Ovary (tissue), 9 donors: ENCODE results near the gene RASSF8. TPM values are rescaled to one million over a fixed set of nuclear protein-coding genes. Genes with fewer than 3 reads are reported as not detected.

ENCODE experiments used
- DNase-seq, 5 donors: peaks; one replicate each; pipeline ENCODE4 v3.0.0-alpha.2; 2019 to 2020
- H3K27ac ChIP-seq, 2 donors: fragments of 200-600 bp; one replicate each; pipeline versions ENCODE4 v1.5.1 to v1.8.0; 2019 to 2022
- H3K27me3 ChIP-seq: fragments of 200-600 bp; one replicate; pipeline ENCODE4 v1.8.0; 2022
- H3K36me3 ChIP-seq: fragments of 200-600 bp; sonication (generic); one replicate; pipeline ENCODE4 v1.5.1; 2019
- H3K4me1 ChIP-seq: one replicate; pipeline ENCODE4 v1.8.1; 2013; ENCODE audit warnings: mild to moderate bottlenecking, moderate library complexity; ENCODE audit not compliant: insufficient read depth
- H3K4me3 ChIP-seq: fragments of 200-600 bp; sonication (generic); one replicate; pipeline ENCODE4 v1.5.1; 2017
- H3K9me3 ChIP-seq, 2 donors: fragments of 200-600 bp in 1 of 2; sonication (generic) in 1 of 2; one replicate each; pipeline versions ENCODE4 v1.5.1 to v1.8.1; 2013 to 2019; ENCODE audit warnings: mild to moderate bottlenecking in 1 of 2, moderate library complexity in 1 of 2
- EP300 ChIP-seq: sonication (generic); formaldehyde crosslinking; IDR thresholded peaks from one replicate; pipeline ENCODE4 v1.6.1; 2017; ENCODE audit warnings: antibody characterized with exemption
- POLR2A ChIP-seq: fragments of 450-650 bp; IDR thresholded peaks from one replicate; pipeline ENCODE4 v1.6.1; 2017; ENCODE audit warnings: antibody characterized with exemption, mild to moderate bottlenecking, moderate library complexity
- WGBS, 3 donors: extraction: QIAGEN DNeasy Blood & Tissue Kit in 1 of 3; methylation state at CpG; one replicate each; pipeline versions ENCODE4 v1.1.5 to v1.1.7; 2013 to 2017; 5-methylcytosine and 5-hydroxymethylcytosine counted together
- intact Hi-C, 4 donors: fragments of 100-400 bp; cut with DNase I; formaldehyde crosslinking; loops; one replicate each; pipeline versions ENCODE4 v1.11.0 to v1.15.1; 2022 to 2023
- polyA plus RNA-seq, 2 donors: library from polyadenylated mRNA; stranded (reverse); fragments of 200-250 nt in 1 of 2; fragments of 350-450 nt in 1 of 2; fragmentation: Illumina TruSeq in 1 of 2; extraction: RNeasy Lipid Tissue Mini Kit (QIAGEN cat#74804) in 1 of 2; gene quantifications; one replicate each; pipeline ENCODE4 v1.2.3, GENCODE V29; 2013 to 2014
- total RNA-seq, 7 donors: library from RNA; depleted of rRNA in 2 of 7; stranded (reverse); fragments of >200 nt in 2 of 7; fragmentation: NEBNext Ultra II Directional in 3 of 7; extraction: Animal tissue kit (Norgen Biotek cat#: 25700) in 3 of 7; gene quantifications; one replicate each; pipeline versions ENCODE4 v1.1.0 to v1.2.4, GENCODE V29; 2016 to 2023
- TF ChIP-seq, protein P1 (sequence below), 3 donors: fragments of 450-650 bp in 2 of 3; fragments of 200-600 bp in 1 of 3; IDR thresholded peaks; one replicate each; pipeline versions ENCODE4 v1.5.1 to v1.8.0; 2016 to 2022; ENCODE audit warnings: antibody characterized with exemption in 3 of 3, mild to moderate bottlenecking in 1 of 3
- donor health status: DM: no; HTN: no; CAD: no; lungs with moderate emphysema.
- donor health status: DM: no; HTN: no; CAD: no.
- donor health status: Bipolar disorder and iron deficiency.
- donor health status: DM: yes; HTN: yes; CAD: no.
- donor health status: DM: no; HTN: no; CAD: no.
- donor health status: DM: yes; HTN: yes; CAD: no.

The RASSF8 gene
- total and polyA plus RNA-seq, 9 donors = 16.5 to 134 (median 82.5) TPM

GRCh38 chr12:26113853-26114719 is 155.6 kb downstream of the RASSF8 start:
- Histone ChIP-seq H3K4me1 (no peaks in the 10 kb centered on the region), H3K9me3 (no peaks in the 10 kb centered on the region), H3K4me3 (peak overlapping the region; percentile 52), H3K27ac (peak overlapping the region; percentile 89 to 96), H3K36me3 (no peaks in the 10 kb centered on the region), H3K27me3 (no peaks in the 10 kb centered on the region)
- intact Hi-C loops = loop anchor here in 1 of 4 donors (10.0 kb wide), 1 partner anchor 541 kb away; no protein-coding TSS in a partner anchor
- peak; percentile 97 to 98 (median 98) for DNase-seq
- TF ChIP-seq POLR2A = peak; percentile 89
- TF ChIP-seq EP300 = peak; percentile 85
- TF ChIP-seq, protein P1, sequence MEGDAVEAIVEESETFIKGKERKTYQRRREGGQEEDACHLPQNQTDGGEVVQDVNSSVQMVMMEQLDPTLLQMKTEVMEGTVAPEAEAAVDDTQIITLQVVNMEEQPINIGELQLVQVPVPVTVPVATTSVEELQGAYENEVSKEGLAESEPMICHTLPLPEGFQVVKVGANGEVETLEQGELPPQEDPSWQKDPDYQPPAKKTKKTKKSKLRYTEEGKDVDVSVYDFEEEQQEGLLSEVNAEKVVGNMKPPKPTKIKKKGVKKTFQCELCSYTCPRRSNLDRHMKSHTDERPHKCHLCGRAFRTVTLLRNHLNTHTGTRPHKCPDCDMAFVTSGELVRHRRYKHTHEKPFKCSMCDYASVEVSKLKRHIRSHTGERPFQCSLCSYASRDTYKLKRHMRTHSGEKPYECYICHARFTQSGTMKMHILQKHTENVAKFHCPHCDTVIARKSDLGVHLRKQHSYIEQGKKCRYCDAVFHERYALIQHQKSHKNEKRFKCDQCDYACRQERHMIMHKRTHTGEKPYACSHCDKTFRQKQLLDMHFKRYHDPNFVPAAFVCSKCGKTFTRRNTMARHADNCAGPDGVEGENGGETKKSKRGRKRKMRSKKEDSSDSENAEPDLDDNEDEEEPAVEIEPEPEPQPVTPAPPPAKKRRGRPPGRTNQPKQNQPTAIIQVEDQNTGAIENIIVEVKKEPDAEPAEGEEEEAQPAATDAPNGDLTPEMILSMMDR (IDR thresholded peaks at IDR 0.05) = peak in 1 of 3 donors; percentile 69
- 0 to 1% (median 1%) methylated on average over 61 to 72 of the region's 72 CpGs for WGBS, 3 donors

DNA sequence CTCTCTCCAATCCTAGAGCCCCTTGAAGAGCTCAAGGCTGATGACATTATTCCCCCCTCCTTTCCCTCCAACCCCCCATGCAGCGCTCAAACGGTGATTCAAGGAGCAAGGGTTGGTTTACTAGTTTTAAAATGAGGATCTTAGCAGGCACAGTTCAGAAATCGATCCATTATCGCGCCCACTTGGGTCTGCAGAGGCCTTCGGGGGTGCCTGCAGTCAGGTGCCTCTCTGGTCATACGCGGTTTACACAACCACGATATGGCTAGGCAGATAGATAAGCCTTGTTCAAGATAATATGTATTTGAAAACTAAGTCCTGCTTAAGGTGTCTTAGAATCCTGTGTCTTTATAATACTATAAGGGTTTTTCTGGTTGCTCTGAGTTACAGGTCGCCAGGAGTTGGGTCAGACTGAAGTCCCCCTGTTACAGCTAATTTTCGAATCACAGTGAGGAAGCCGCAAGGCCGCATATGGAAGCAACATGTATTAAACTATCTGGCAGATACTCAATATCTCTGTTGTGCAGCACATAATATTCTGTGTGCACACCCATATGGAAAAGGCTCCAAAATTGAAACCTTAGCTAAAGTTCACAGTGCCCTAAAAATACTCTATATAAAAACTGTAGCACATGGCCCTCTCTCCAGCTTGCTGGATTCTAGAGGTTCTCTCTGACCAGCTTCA is 156.4 kb downstream of the RASSF8 start:
- WGBS, 3 donors = 14 to 18% (median 16%) methylated on average over 13 of the region's 13 CpGs
- TF ChIP-seq POLR2A = peak; percentile 5
- TF ChIP-seq, protein P1 (IDR thresholded peaks at IDR 0.05) = no peak
- Histone ChIP-seq H3K27me3 (no peaks in the 10 kb centered on the region), H3K27ac (peak overlapping the region; percentile 89 to 96), H3K9me3 (no peaks in the 10 kb centered on the region), H3K36me3 (no peaks in the 10 kb centered on the region), H3K4me1 (no peaks in the 10 kb centered on the region), H3K4me3 (peak overlapping the region; percentile 52)
- intact Hi-C loops = loop anchor here in 1 of 4 donors (10.0 kb wide), 1 partner anchor 540 kb away; no protein-coding TSS in a partner anchor
- DNase-seq = no peak

DNA sequence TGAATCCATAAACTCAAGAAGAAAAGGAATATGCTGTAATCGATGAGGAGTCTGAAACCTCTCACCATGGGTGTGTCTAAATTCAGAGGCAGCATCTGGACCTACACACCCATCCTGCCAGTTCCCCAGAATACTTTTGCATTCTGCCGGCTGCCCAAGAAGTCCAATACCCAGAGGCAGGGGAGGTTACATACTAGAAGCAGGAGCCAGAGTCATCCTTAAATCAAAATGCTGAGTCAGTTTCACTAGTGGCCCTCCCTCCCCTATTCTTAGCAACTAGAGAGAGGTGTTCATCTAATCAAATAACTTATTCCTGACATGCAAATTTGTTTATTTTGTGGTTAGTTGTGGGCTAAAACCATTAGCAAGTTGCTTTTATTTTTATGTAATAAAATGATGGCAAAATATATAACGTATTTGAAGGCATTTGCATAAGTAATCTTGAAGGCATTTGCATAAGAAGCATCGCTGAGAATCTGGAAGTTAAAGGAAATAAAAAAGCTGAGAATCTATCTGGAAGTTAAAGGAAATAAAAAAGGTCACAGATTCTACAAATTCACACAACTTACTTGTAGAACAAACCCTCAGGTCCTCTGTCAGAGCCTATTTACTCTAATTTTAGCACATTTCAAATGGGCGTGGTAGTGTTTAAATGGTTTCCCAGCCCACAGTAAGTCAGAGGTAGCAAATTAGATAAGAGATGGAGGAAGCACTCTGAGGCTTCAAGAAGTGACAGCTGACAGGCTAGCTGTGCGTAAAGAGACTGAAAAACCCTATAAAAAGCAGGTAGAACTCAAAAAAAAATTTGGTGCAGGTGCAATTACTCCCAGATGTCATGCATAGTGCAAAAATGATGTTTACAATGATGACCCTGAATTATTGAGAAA is 158.6 kb downstream of the RASSF8 start:
- Histone ChIP-seq H3K36me3 (no peaks in the 10 kb centered on the region), H3K9me3 (no peaks in the 10 kb centered on the region), H3K27me3 (no peaks in the 10 kb centered on the region), H3K27ac (no peak overlapping the region), H3K4me1 (no peaks in the 10 kb centered on the region), H3K4me3 (no peak overlapping the region)
- intact Hi-C loops = loop anchor here in 1 of 4 donors (10.0 kb wide), 1 partner anchor 538 kb away; no protein-coding TSS in a partner anchor
- TF ChIP-seq EP300 (no peak), POLR2A (no peak)
- TF ChIP-seq, protein P1 (IDR thresholded peaks at IDR 0.05) = no peak
- no peak for DNase-seq
- WGBS, 3 donors = 70 to 72% (median 70%) methylated on average over 6 of the region's 6 CpGs

- no peaks in the 10 kb centered on the region for H3K36me3 ChIP-seq
- peak overlapping the region in 1 of 2 donors; percentile 9 for H3K27ac ChIP-seq
- TF ChIP-seq, protein P1 (IDR thresholded peaks at IDR 0.05) = no peak
- TF ChIP-seq EP300 (no peak), POLR2A (no peak)
- no peak overlapping the region for H3K4me3 ChIP-seq
- no peaks in the 10 kb centered on the region for H3K4me1 ChIP-seq
- no peaks in the 10 kb centered on the region for H3K27me3 ChIP-seq
- intact Hi-C loops = loop anchor here in 1 of 4 donors (10.0 kb wide), 1 partner anchor 536 kb away; no protein-coding TSS in a partner anchor
- 85 to 88% (median 85%) methylated on average over 4 of the region's 4 CpGs for WGBS, 3 donors
- no peak for DNase-seq
- no peaks in the 10 kb centered on the region for H3K9me3 ChIP-seq
These were observed 159.8 kb downstream of the RASSF8 start for GRCh38 chr12:26118308-26118707.
